ENCODE measurements around the gene KRAS.

- TF ChIP-seq CTCF (IDR thresholded peaks at IDR 0.05) (no peak), POLR2A (IDR thresholded peaks at IDR 0.05) (no peak)
Observed at GRCh38 chr12:25207846-25208245, 42.9 kb downstream of the KRAS start.

Measured in prostate gland (tissue), 2 donors.